Thoracic aorta (tissue), 2 donors: ENCODE data around the gene TIGD1. TPM values are rescaled to one million over a fixed set of nuclear protein-coding genes. Genes with fewer than 3 reads are reported as not detected.

Source experiments
- ATAC-seq: fragments of 150-250 bp; one replicate; pipeline ENCODE4 v1.8.0; 2017; ENCODE audit warnings: low read depth; ENCODE audit not compliant: insufficient number of reproducible peaks, low FRiP score
- DNase-seq: peaks from one replicate; pipeline ENCODE4 v3.0.0-alpha.2; 2020; ENCODE audit warnings: low spot score
- H3K27ac ChIP-seq, 2 donors: fragments of 200-600 bp; sonication (generic); 1 replicate in 1 of 2; 2 replicates in 1 of 2; pipeline ENCODE4 v1.5.1; 2016; ENCODE audit warnings: mild to moderate bottlenecking in 2 of 2, moderate library complexity in 2 of 2
- H3K27me3 ChIP-seq: fragments of 200-600 bp; sonication (generic); replicated peaks from 2 replicates; pipeline ENCODE4 v1.6.0; 2016; ENCODE audit warnings: mild to moderate bottlenecking; ENCODE audit not compliant: insufficient read depth
- H3K36me3 ChIP-seq: fragments of 200-600 bp; sonication (generic); one replicate; pipeline ENCODE4 v1.5.1; 2016
- H3K4me1 ChIP-seq, 2 donors: fragments of 200-600 bp; sonication (generic); 1 replicate in 1 of 2; 2 replicates in 1 of 2; pipeline versions ENCODE4 v1.5.1 to v1.6.0; 2016; ENCODE audit warnings: low read depth in 2 of 2, mild to moderate bottlenecking in 1 of 2; ENCODE audit not compliant: control insufficient read depth in 1 of 2
- H3K4me3 ChIP-seq: fragments of 200-600 bp; sonication (generic); 2 replicates; pipeline ENCODE4 v1.5.1; 2016; ENCODE audit warnings: mild to moderate bottlenecking
- H3K9me3 ChIP-seq: fragments of 200-600 bp; sonication (generic); 2 replicates; pipeline ENCODE4 v1.5.1; 2016
- CTCF ChIP-seq: fragments of 200-600 bp; sonication (generic); IDR thresholded peaks from one replicate; pipeline ENCODE4 v1.5.1; 2019; ENCODE audit warnings: antibody characterized with exemption
- total RNA-seq, 2 donors: library from RNA; depleted of rRNA; stranded (reverse); fragments of >200 nt; gene quantifications; one replicate each; pipeline versions ENCODE4 v1.1.0 to v1.2.3, GENCODE V29; 2016

TIGD1 gene
- total RNA-seq, 2 donors from 2014 or later: 1.8 to 3.1 TPM

GRCh38 chr2:232522623-232523401 is 27.5 kb downstream of the TIGD1 start:
- Histone ChIP-seq H3K27me3 (peaks cover 17% of the 10 kb centered on the region), H3K4me3 (peak overlapping the region; percentile 65)

GRCh38 chr2:232521959-232522622 is 28.3 kb downstream of the TIGD1 start:
- peak overlapping the region; percentile 65 for H3K4me3 ChIP-seq
- peaks cover 17% of the 10 kb centered on the region for H3K27me3 ChIP-seq
- DNase-seq (no peak), ATAC-seq (no peak)
- H3K27ac ChIP-seq: no peak overlapping the region
- no peaks in the 10 kb centered on the region for H3K36me3 ChIP-seq
- H3K9me3 ChIP-seq: no peaks in the 10 kb centered on the region
- H3K4me1 ChIP-seq: peaks cover 7 to 33% of the 10 kb centered on the region in 2 donors
- TF ChIP-seq CTCF: peak; percentile 89

More at GRCh38 chr2:232522623-232523401, 27.5 kb downstream of the TIGD1 start:
- Histone ChIP-seq H3K27ac (no peak overlapping the region), H3K4me1 (peaks cover 7 to 33% of the 10 kb centered on the region in 2 donors), H3K9me3 (no peaks in the 10 kb centered on the region), H3K36me3 (no peaks in the 10 kb centered on the region)
- DNase-seq: no peak
- no peak for TF ChIP-seq CTCF
- no peak for ATAC-seq

- Histone ChIP-seq H3K27me3 (peaks cover 17% of the 10 kb centered on the region), H3K9me3 (no peaks in the 10 kb centered on the region), H3K4me3 (no peak overlapping the region), H3K4me1 (peaks cover 7 to 33% of the 10 kb centered on the region in 2 donors), H3K36me3 (no peaks in the 10 kb centered on the region), H3K27ac (no peak overlapping the region)
- ATAC-seq (no peak), DNase-seq (no peak)
- no peak for TF ChIP-seq CTCF
These were observed 29.3 kb downstream of the TIGD1 start for GRCh38 chr2:232521098-232521497.

GRCh38 chr2:232520489-232520888 is 29.9 kb downstream of the TIGD1 start:
- peaks cover 17% of the 10 kb centered on the region for H3K27me3 ChIP-seq
- no peak overlapping the region for H3K4me3 ChIP-seq
- H3K9me3 ChIP-seq: no peaks in the 10 kb centered on the region
- TF ChIP-seq CTCF: no peak
- ATAC-seq: no peak
- H3K4me1 ChIP-seq: peaks cover 7 to 31% of the 10 kb centered on the region in 2 donors
- H3K36me3 ChIP-seq: no peaks in the 10 kb centered on the region
- no peak overlapping the region for H3K27ac ChIP-seq
- DNase-seq: no peak
